ENCODE data around the gene VAV3. TPM values are rescaled to one million over a fixed set of nuclear protein-coding genes. Genes with fewer than 3 reads are reported as not detected.

VAV3 gene
- total RNA-seq, 2 experiments from 2014 or later, result 2.3 to 8.3 TPM

- Histone ChIP-seq H3K9me3 (ENCODE audit: low read length) (no peaks in the 10 kb centered on the region), H2AFZ (ENCODE audit: low read length) (no peak overlapping the region), H3K27ac (ENCODE audit: low read depth, low read length, poor library complexity, severe bottlenecking) (no peak overlapping the region), H3K9me2 (ENCODE audit: insufficient read depth, low read length) (no peaks in the 10 kb centered on the region), H3K4me3 (ENCODE audit: low read depth, low read length, poor library complexity, severe bottlenecking) (no peak overlapping the region), H3K4me2 (ENCODE audit: low read length) (no peak overlapping the region), H3K4me1 (ENCODE audit: insufficient read depth, low read length, poor library complexity, severe bottlenecking) (no peaks in the 10 kb centered on the region), H3K79me2 (ENCODE audit: insufficient read depth, low read depth, low read length) (no peaks in the 10 kb centered on the region), H4K20me1 (ENCODE audit: insufficient read depth, low read length) (no peaks in the 10 kb centered on the region), H3K36me3 (ENCODE audit: insufficient read depth, low read length) (no peaks in the 10 kb centered on the region)
- TF ChIP-seq CTCF (conservative IDR thresholded peaks at IDR 0.05; ENCODE audit: low read length) (no peak), EZH2phosphoT487 (IDR thresholded peaks at IDR 0.05; ENCODE audit: borderline replicate concordance, low read depth, low read length) (no peak)
- intact Hi-C loops (cut with micrococcal nuclease; ENCODE audit: unreplicated experiment), result no loop called here
- ChIA-PET CTCF (ENCODE audit: unreplicated experiment) (no interaction called here), POLR2A (interaction anchor here (0.7 kb wide), 1 partner anchor 25 kb away, joined by 3 read pairs; no protein-coding TSS in a partner anchor)
- no TSS peak for BruUV-seq (replicated peaks)
- no peak for DNase-seq (ENCODE audit: low spot score)
Measured at GRCh38 chr1:107649023-107649422, 316.0 kb downstream of the VAV3 start.

- intact Hi-C loops (cut with micrococcal nuclease; ENCODE audit: unreplicated experiment), result no loop called here
- H4K20me1 ChIP-seq (ENCODE audit: insufficient read depth, low read length), result no peaks in the 10 kb centered on the region
- no peaks in the 10 kb centered on the region for H3K9me3 ChIP-seq (ENCODE audit: low read length)
- CTCF ChIA-PET (ENCODE audit: unreplicated experiment), result no interaction called here
- BruUV-seq (replicated peaks), result no TSS peak
- no peaks in the 10 kb centered on the region for H3K79me2 ChIP-seq (ENCODE audit: insufficient read depth, low read depth, low read length)
- H2AFZ ChIP-seq (ENCODE audit: low read length), result no peak overlapping the region
- H3K9me2 ChIP-seq (ENCODE audit: insufficient read depth, low read length), result no peaks in the 10 kb centered on the region
- H3K4me3 ChIP-seq (ENCODE audit: low read depth, low read length, poor library complexity, severe bottlenecking), result no peak overlapping the region
- TF ChIP-seq CTCF (conservative IDR thresholded peaks at IDR 0.05; ENCODE audit: low read length) (no peak), EZH2phosphoT487 (IDR thresholded peaks at IDR 0.05; ENCODE audit: borderline replicate concordance, low read depth, low read length) (no peak)
- H3K4me2 ChIP-seq (ENCODE audit: low read length), result no peak overlapping the region
- H3K36me3 ChIP-seq (ENCODE audit: insufficient read depth, low read length), result no peaks in the 10 kb centered on the region
- no peaks in the 10 kb centered on the region for H3K4me1 ChIP-seq (ENCODE audit: insufficient read depth, low read length, poor library complexity, severe bottlenecking)
- POLR2A ChIA-PET, result interaction anchor here (1.0 kb wide), 1 partner anchor 15 kb away, joined by 4 read pairs; no protein-coding TSS in a partner anchor
- H3K27ac ChIP-seq (ENCODE audit: low read depth, low read length, poor library complexity, severe bottlenecking), result no peak overlapping the region
- DNase-seq (ENCODE audit: low spot score), result no peak
Measured at GRCh38 chr1:107648071-107648470, 316.9 kb downstream of the VAV3 start.

GRCh38 chr1:107647012-107647411, 318.0 kb downstream of the VAV3 start:
- no peaks in the 10 kb centered on the region for H3K36me3 ChIP-seq (ENCODE audit: insufficient read depth, low read length)
- POLR2A ChIA-PET, result interaction anchor here (0.6 kb wide), 1 partner anchor 404 kb away, joined by 3 read pairs; no protein-coding TSS in a partner anchor
- no peaks in the 10 kb centered on the region for H3K9me2 ChIP-seq (ENCODE audit: insufficient read depth, low read length)
- no peaks in the 10 kb centered on the region for H3K9me3 ChIP-seq (ENCODE audit: low read length)
- CTCF ChIA-PET (ENCODE audit: unreplicated experiment), result no interaction called here
- intact Hi-C loops (cut with micrococcal nuclease; ENCODE audit: unreplicated experiment), result no loop called here
- no peak overlapping the region for H3K4me3 ChIP-seq (ENCODE audit: low read depth, low read length, poor library complexity, severe bottlenecking)
- no peak for DNase-seq (ENCODE audit: low spot score)
- H3K79me2 ChIP-seq (ENCODE audit: insufficient read depth, low read depth, low read length), result no peaks in the 10 kb centered on the region
- H2AFZ ChIP-seq (ENCODE audit: low read length), result no peak overlapping the region
- no peak overlapping the region for H3K4me2 ChIP-seq (ENCODE audit: low read length)
- no peaks in the 10 kb centered on the region for H3K4me1 ChIP-seq (ENCODE audit: insufficient read depth, low read length, poor library complexity, severe bottlenecking)
- no TSS peak for BruUV-seq (replicated peaks)
- H3K27ac ChIP-seq (ENCODE audit: low read depth, low read length, poor library complexity, severe bottlenecking), result no peak overlapping the region
- no peak for TF ChIP-seq CTCF (conservative IDR thresholded peaks at IDR 0.05; ENCODE audit: low read length)
- no peak for TF ChIP-seq EZH2phosphoT487 (IDR thresholded peaks at IDR 0.05; ENCODE audit: borderline replicate concordance, low read depth, low read length)
- no peaks in the 10 kb centered on the region for H4K20me1 ChIP-seq (ENCODE audit: insufficient read depth, low read length)

All from OCI-LY7 (cell line).